ENCODE data around the gene DNAAF3. TPM values are rescaled to one million over a fixed set of nuclear protein-coding genes. Genes with fewer than 3 reads are reported as not detected.

DNAAF3 gene
- total RNA-seq, 4 donors from 2014 or later: 0.83 TPM; not detected in 3

- H3K4me3 ChIP-seq: no peak overlapping the region
- peaks cover 30 to 39% (median 35%) of the 10 kb centered on the region in 4 donors for H3K4me1 ChIP-seq
- H3K27ac ChIP-seq (replicated peaks in 1 of 4): no peak overlapping the region
- H3K9me3 ChIP-seq: no peaks in the 10 kb centered on the region
- H3K36me3 ChIP-seq: no peaks in the 10 kb centered on the region
- peaks cover 0 to 9% (median 0%) of the 10 kb centered on the region in 4 donors for H3K27me3 ChIP-seq
- intact Hi-C loops (cut with DNase I): loop anchor here (10.0 kb wide), 1 partner anchor 536 kb away; the partner anchor contains the start of gene U2AF2
- TF ChIP-seq POLR2AphosphoS5 (IDR thresholded peaks at IDR 0.05) (no peak), CTCF (IDR thresholded peaks at IDR 0.05) (no peak), EP300 (IDR thresholded peaks at IDR 0.05) (no peak), POLR2A (IDR thresholded peaks at IDR 0.05; ENCODE audit: low read depth) (no peak)
- 82% methylated on average over 14 of the region's 14 CpGs for WGBS
- DNase-seq (ENCODE audit: extremely low spot score): no peak
Measured at GRCh38 chr19:55119053-55119452, 47.4 kb downstream of the DNAAF3 start.

- Histone ChIP-seq H3K4me1 (peaks cover 36 to 44% (median 41%) of the 10 kb centered on the region in 4 donors), H3K4me3 (peak overlapping the region; percentile 90 to 98 (median 90)), H3K36me3 (no peaks in the 10 kb centered on the region), H3K27me3 (peaks cover 0 to 4% (median 0%) of the 10 kb centered on the region in 4 donors), H3K27ac (replicated peaks in 1 of 4) (peak overlapping the region; percentile 96 to 99 (median 97)), H3K9me3 (no peaks in the 10 kb centered on the region)
- WGBS: 18% methylated on average over 18 of the region's 22 CpGs
- intact Hi-C loops (cut with DNase I): loop anchor here (10.0 kb wide), 1 partner anchor 536 kb away; the partner anchor contains the start of gene U2AF2
- no peak for DNase-seq (ENCODE audit: extremely low spot score)
- TF ChIP-seq POLR2AphosphoS5 (IDR thresholded peaks at IDR 0.05): no peak
- TF ChIP-seq EP300 (IDR thresholded peaks at IDR 0.05): no peak
- no peak for TF ChIP-seq CTCF (IDR thresholded peaks at IDR 0.05)
- no peak for TF ChIP-seq POLR2A (IDR thresholded peaks at IDR 0.05; ENCODE audit: low read depth)
Measured at GRCh38 chr19:55118401-55118991, 47.9 kb downstream of the DNAAF3 start.

DNA sequence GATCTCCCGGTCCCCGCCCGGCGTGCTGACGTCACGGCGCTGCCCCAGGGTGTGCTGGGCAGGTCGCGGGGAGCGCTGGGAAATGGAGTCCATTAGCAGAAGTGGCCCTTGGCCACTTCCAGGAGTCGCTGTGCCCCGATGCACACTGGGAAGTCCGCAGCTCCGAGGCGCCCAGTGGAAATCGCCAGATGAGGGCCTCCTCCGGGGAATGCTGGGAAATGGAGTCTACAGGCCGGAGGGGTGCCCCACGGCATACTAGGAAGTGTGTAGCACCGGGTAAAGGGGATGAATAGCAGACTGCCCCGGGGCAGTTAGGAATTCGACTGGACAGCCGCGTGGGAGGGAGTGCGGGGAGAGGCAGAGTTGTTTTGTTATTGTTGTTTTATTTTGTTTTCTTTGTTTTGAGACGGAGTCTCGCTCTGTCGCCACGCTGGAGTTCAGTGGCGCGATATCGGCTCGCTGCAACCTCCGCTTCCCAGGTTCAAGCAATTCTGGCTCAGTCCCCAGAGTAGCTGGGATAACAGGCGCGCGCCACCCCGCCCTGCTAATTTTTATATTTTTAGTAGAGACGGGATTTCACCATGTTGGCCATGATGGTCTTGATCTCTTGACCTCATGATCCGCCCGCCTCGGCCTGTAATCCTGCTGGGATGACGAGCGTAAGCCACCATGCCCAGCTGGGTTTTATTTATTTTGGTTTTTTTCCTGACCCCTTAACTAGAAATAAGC is 48.6 kb downstream of the DNAAF3 start:
- intact Hi-C loops (cut with DNase I): loop anchor here (10.0 kb wide), 1 partner anchor 537 kb away; the partner anchor contains the start of gene U2AF2
- H3K4me1 ChIP-seq: peaks cover 42 to 51% (median 48%) of the 10 kb centered on the region in 4 donors
- peak in 1 of 3 experiments; percentile 41 for TF ChIP-seq CTCF (IDR thresholded peaks at IDR 0.05)
- no peak for TF ChIP-seq POLR2A (IDR thresholded peaks at IDR 0.05; ENCODE audit: low read depth)
- TF ChIP-seq POLR2AphosphoS5 (IDR thresholded peaks at IDR 0.05): peak; percentile 79 to 99
- H3K4me3 ChIP-seq: peak overlapping the region; percentile 90 to 98 (median 90)
- peak; percentile 99 for DNase-seq (ENCODE audit: extremely low spot score)
- peak overlapping the region; percentile 96 to 99 (median 97) for H3K27ac ChIP-seq (replicated peaks in 1 of 4)
- under 1% methylated on average over 33 of the region's 44 CpGs for WGBS
- no peaks in the 10 kb centered on the region for H3K27me3 ChIP-seq
- no peaks in the 10 kb centered on the region for H3K36me3 ChIP-seq
- H3K9me3 ChIP-seq: no peaks in the 10 kb centered on the region

DNA sequence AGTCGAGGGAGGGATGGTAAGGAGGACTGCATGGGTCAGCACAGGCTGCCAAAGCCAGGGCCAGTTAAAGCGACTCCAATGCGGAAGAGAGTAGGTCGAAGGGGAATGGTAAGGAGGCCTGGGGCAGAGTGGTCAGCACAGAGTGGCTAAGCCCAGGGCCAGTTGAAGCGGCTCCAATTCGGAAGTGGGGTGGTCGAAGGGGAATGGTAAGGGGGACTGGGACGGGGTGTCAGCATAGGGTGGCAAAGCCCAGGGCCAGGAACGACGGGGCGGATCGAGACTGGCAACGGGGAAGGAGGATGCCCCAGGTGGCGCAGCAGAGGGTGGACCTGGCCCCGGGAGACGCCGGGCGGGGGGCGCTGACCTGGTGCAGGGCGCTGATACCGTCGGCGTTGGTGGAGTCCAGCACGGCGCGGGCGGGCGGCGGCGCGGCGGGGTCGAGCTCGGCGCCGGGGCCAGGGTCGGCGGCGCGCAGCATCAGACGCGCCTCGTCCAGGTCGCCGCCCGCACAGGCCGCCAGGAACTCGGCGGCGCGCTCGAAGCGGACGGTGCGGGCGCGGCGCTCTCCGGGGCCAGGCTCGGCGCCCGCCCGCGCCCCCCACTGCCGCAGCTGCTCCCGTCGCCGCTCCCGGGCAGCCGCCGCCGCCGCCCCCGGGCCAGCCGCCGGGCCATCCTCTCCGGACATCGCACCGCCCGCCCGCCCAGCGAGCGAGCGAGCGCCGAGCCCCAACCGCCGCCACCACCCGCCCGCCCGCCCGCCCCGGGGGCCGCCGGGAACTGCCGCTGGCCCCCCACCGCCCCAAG is 49.4 kb downstream of the DNAAF3 start, which contains the start of gene PPP1R12C:
TSS of gene PPP1R12C (minus strand) at position 779 of the 804 bp plus-strand sequence. CDS start at position 685, 94 bp downstream.
- no peak for TF ChIP-seq POLR2A (IDR thresholded peaks at IDR 0.05; ENCODE audit: low read depth)
- TF ChIP-seq CTCF (IDR thresholded peaks at IDR 0.05): no peak
- no peak for TF ChIP-seq POLR2AphosphoS5 (IDR thresholded peaks at IDR 0.05)
- no peak for TF ChIP-seq EP300 (IDR thresholded peaks at IDR 0.05)
- no peaks in the 10 kb centered on the region for H3K9me3 ChIP-seq
- H3K27ac ChIP-seq (replicated peaks in 1 of 4): peak within 1 kb of the TSS; percentile 96 to 99 (median 97)
- H3K36me3 ChIP-seq: peaks cover 0 to 8% (median 6%) of the 10 kb centered on the region in 4 donors
- peaks cover 50 to 59% (median 55%) of the 10 kb centered on the region in 4 donors for H3K4me1 ChIP-seq
- intact Hi-C loops (cut with DNase I): loop anchor here (10.0 kb wide), 1 partner anchor 538 kb away; the partner anchor contains the start of gene U2AF2
- 0% methylated on average over 20 of the region's 97 CpGs for WGBS
- H3K4me3 ChIP-seq: peak within 1 kb of the TSS; percentile 90 to 98 (median 90)
- H3K27me3 ChIP-seq: no peaks in the 10 kb centered on the region
- DNase-seq (ENCODE audit: extremely low spot score): no peak

All from esophagus muscularis mucosa (tissue), 4 donors.